ENCODE results near the gene MTA3.

DNA sequence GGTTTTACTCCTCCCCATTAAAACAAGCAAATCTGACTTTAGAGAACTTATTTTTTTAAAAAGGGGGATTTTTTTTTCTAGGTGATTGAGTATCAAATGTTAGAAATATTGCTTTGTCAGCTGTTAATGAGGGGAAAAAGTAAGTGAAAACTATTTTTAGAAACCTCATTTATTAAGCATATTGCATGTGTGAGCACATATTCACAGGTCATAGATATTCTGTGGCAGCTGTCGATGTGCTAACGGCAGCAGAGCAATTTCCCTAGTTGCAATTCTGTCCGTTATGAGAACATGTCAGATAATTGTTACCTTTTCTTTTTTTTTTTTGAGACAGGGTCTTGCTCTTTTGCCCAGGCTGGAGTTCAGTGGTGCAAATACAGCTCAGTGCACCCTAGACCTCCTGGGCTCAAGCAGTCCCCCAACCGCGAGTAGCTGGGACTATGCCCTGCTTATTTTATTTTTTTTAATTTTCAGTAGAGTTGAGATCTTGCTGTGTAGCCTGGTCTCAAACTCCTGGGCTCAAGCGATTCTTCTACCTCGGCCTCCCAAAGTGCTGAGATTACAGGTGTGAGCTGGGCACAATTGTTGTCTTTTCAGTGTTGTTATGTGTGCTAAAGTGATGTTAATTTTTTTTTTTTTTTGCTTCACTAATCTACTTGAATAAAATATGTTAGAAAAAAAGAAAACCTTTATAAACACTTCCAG, 69.8 kb downstream of the MTA3 start:
- TF ChIP-seq POLR2A (IDR thresholded peaks at IDR 0.05) (no peak), POLR2AphosphoS5 (IDR thresholded peaks at IDR 0.05) (no peak)
- TF ChIP-seq, protein P1, sequence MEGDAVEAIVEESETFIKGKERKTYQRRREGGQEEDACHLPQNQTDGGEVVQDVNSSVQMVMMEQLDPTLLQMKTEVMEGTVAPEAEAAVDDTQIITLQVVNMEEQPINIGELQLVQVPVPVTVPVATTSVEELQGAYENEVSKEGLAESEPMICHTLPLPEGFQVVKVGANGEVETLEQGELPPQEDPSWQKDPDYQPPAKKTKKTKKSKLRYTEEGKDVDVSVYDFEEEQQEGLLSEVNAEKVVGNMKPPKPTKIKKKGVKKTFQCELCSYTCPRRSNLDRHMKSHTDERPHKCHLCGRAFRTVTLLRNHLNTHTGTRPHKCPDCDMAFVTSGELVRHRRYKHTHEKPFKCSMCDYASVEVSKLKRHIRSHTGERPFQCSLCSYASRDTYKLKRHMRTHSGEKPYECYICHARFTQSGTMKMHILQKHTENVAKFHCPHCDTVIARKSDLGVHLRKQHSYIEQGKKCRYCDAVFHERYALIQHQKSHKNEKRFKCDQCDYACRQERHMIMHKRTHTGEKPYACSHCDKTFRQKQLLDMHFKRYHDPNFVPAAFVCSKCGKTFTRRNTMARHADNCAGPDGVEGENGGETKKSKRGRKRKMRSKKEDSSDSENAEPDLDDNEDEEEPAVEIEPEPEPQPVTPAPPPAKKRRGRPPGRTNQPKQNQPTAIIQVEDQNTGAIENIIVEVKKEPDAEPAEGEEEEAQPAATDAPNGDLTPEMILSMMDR (IDR thresholded peaks at IDR 0.05) = no peak

Data from breast epithelium (tissue), 3 donors.